Stimulated activated CD8-positive, alpha-beta memory T cell treated with anti-CD3 and anti-CD28 coated beads, Interleukin-12 subunit alpha, Interleukin-12 subunit beta, amount 100 ng/mL, for 4 hours (primary cell): Measurements from ENCODE around the gene EVI2A.
A peak's percentile ranks its signal among the peaks of the same experiment; 100 is the strongest.
"Not testable (repeated sequence)": the region's sequence is repeated elsewhere in the genome, so short reads cannot be mapped to it uniquely, and the experiment has no call there.

Experiments used
- DNase-seq: peaks from one replicate; pipeline ENCODE4 v3.0.0-alpha.2; 2020; ENCODE audit warnings: low read depth

EVI2A gene, protein sequence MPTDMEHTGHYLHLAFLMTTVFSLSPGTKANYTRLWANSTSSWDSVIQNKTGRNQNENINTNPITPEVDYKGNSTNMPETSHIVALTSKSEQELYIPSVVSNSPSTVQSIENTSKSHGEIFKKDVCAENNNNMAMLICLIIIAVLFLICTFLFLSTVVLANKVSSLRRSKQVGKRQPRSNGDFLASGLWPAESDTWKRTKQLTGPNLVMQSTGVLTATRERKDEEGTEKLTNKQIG

DNA sequence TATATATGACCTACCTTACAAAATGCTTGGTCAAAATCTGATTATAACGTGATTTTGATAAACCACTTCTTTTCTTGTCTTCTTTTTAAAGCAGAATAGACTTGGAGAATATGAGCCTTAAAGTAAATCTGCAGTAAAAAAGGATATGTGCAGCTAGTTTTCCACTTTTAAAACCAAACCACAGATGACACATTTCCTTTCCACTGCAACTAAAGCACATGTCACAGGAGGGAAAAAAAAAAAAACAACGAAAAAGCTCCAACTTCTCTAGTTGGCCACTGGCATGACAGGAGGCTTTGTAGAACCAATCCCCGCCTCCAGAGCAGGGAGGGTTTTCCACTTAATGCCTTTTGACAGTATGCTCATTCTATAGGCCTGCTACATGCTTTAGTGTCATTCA, at the start of gene EVI2A:
Gene EVI2A, minus strand, starts transcription at position 142 of the 400 bp plus-strand sequence. CDS start 2,609 bp downstream, outside the sequence.
- DNase-seq: peak; percentile 58

DNA sequence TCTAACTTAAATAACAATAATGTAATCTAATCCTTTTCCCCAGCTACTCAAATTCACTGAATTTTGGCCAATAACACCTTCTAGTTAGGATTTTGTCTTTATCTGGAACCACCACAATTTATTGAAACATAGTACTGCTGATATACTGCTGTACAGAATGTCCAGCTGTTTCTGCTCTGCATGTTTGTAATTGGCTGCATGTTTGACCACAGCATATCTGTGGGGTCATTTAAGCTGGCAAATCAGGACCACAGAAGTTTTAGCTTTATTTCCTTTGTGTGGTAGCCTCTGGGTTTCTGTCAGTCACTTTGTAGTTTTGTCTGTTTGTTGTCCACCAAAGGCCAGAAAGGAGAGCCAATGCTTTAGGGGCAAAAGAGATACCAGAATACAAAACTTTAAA, 47.8 kb upstream of the EVI2A start:
- no peak for DNase-seq

DNA sequence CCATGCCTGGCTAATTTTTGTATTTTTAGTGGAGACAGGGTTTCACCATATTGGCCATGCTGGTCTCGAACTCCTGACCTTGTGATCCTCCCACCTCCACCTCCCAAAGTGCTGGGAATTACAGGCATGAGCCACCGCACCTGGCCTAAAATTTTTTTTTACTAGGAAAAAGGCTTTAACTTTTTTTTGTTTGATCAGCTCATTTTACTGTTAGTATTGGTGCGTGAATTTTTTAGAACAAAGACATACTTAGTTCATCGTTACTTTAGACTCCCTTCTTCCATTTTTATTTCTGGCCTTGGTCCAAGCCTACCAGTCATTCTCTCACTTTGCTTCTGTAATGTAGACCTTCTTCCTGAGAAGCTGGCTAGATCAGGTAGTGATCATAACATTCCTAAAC, 44.7 kb upstream of the EVI2A start:
- no peak for DNase-seq

DNA sequence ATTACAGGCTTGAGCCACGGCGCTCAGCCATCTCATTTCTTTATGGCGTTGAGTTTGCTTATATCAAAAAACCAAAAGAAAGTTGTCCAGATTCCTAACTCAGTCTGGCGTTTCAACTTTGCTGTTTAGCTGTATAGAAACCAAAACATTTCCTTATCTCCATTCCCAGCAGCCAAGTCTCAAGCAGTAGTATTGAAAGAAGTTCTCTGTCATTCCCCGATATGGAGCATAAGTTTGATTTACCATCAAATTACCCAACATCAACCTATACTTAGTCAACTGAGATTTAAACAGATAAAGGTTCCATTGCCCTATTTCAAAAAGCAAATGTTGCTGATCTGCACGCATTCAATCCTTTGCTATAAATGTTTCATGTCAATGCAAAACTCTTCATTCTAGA, 42.6 kb upstream of the EVI2A start:
- no peak for DNase-seq

DNA sequence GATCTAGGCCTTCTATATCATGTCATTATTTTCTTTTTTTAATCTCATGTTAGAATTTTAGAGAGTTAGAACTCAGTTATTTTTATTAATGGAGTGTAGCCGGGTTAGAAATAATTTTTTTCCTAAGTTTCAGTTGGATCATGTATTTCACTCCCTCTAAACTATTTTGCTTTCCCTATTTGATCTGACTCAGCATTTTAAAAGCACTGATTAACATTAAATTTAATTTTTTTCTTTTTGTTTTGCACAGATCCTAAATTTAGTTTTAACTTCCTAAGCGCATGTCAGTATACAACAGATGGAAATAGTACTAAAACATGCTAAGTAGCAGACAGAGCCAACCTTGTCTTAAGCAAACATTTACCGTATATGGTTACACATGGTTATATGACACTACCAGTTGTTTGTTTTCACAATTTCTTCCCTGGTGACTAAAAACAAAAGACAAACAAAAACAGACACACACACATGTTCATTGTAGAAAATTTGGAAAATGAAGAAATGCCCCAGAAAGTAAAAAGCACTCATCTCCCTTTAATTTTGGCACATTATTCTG, 36.5 kb upstream of the EVI2A start:
- no peak for DNase-seq

DNA sequence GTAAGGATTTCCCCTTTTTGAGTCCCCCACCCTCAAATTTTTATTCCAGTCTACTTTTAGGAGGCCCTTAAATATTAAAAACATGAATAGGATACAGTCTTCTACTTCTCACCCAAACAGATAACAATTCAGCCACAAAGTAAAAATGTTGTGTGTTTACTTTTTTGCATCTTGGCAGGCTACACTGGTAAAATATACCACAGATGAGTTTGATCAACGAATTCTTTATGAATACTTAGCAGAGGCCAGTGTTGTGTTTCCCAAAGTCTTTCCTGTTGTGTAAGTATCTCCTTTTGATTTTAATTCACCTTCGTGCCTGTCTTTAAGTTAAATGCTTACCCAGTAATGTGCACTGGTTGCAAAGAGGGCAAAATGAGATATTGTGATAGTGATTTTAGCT, 35.7 kb upstream of the EVI2A start:
- no peak for DNase-seq

DNA sequence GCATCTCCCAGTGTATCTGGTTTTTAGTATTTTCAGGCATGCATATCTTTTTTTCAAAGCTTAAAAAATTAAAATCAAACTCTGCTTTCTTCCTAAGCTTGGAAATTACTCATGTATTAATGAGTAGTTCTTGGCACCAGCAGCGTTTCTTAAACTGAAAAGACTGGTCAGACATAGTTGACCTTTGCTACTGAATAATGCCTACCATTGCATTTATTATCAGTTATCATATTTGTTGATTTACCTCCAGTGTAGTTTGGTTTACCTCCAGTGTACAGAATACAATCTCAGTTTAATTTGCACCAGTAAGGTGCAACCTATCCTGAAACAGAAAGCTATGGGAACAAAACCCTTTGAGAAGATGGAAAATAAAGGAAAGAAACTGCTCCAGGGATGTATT, 34.5 kb upstream of the EVI2A start:
- no peak for DNase-seq

DNA sequence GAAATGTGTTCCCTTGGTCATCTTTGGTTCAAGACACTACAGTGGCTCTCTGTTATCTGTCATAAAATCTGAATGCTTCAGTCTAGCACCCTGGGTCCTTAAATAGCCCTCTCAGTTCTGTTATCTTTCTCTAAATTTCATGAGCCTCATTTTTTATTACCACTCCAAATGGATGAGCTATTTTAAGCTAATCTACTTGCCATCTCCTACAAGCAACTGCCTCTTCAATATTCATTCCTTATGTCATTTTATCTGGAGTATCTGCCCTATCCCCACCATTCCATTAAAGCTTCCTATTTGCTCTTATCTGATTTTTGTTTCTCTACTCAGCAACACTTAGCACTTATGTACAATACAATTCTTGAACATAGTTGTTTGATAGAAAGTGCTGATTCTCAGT, 28.0 kb upstream of the EVI2A start:
- DNase-seq: no peak

DNA sequence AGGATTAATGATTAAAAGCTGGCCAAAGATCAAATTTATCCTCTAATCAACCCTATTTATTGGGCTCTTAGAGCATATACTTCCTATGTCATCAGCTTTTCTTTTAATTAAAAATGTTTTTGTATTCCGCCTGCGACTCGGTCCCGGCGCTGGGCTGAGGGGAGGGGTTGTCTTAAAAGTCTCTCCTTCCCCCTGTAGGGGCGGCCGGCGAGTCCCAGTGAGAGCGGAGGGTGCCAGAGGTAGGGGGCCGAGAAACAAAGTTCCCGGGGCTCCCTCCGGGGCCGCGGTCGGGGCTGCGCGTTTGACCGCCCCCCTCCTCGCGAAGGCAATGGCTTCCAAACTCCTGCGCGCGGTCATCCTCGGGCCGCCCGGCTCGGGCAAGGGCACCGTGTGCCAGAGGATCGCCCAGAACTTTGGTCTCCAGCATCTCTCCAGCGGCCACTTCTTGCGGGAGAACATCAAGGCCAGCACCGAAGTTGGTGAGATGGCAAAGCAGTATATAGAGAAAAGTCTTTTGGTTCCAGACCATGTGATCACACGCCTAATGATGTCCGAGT, 23.8 kb upstream of the EVI2A start:
- not testable (repeated sequence) for DNase-seq

DNA sequence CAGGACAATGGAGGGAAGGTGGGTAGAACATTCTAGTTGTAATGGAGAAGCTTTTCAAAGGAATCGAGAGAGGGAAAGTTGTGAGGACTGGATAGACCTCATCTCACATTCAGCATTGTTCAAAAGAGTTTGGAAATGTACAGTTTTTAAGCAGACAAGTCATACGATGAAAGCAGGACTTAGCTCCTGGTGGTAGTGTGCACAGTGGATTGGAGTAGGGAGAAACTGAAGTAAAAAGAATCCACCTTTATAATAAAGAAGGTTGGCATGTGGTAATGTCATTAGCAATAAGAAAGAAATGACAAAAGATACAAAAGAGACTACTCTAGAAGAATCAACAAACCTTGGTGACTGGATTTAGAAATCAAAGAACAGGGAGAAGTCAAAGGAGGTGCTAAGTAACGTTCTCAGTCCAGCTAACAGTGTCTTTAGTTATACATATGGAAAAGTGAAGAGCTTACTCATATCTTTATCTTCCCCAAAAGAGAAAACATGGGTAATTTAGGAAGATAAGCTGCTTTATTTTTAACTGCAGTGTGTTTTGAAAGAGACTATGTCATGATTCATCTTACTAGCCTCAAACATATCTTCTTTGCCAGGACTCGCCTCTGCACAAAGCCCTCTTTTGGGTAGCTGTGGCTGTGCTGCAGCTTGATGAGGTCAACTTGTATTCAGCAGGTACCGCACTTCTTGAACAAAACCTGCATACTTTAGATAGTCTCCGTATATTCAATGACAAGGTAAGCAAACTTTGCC, 18.7 kb upstream of the EVI2A start:
- no peak for DNase-seq

DNA sequence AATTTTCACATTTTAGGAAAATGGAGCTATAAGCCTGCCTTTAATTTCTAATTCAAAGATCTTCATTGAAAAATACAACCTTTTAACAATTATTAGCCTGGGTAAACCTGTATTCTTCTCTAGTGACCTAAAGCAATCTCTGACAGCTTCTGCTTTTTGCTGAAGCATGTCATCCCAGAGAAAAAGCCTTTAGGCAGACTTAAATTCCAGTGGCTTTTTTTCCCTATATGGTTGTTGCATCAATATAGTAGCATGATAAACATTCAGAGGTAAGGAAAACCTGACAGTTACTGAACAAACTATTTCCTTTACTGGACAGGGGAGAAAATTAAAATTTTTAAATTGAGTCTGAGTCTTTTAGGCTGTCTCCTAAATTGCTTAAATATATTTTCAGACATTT, 7.8 kb upstream of the EVI2A start:
- no peak for DNase-seq

DNA sequence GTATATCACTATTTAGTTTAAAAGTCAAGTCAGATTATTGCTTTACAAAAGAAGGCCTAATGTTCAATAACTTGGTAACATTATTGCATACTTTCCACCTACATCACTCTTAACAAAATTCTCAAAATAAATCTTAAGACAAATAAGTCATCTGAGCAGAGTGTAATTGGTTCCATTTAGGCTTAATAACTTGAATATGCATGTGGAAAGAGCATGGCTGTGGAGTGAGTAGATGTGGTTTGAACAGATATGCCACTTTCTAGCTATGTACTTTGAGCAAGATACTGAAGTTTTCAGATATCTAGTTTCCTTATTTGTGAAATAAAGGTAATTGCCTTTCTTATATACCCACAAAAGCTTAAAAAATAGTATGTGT, 6.7 kb upstream of the EVI2A start:
- no peak for DNase-seq

DNA sequence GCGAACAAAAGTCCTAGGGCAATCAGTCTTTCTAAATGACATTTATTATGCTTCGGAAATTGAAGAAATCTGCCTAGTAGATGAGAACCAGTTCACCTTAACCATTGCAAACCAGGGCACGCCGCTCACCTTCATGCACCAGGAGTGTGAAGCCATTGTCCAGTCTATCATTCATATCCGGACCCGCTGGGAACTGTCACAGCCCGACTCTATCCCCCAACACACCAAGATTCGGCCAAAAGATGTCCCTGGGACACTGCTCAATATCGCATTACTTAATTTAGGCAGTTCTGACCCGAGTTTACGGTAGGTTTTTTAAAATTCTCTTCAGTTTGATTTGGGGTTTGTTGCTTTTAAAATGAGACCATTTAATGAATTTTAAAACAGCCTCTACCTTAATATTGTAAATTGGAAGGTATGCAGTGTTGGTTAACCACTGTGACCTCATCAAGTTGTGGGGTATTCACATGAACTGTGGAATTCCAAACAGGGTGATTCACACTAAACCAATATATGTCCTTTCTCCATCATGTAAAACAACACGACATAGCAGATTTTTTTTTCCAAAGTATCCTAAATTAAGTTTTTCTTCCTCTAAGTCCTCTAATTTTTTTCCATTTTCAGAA, 6.2 kb upstream of the EVI2A start:
- DNase-seq: no peak

DNA sequence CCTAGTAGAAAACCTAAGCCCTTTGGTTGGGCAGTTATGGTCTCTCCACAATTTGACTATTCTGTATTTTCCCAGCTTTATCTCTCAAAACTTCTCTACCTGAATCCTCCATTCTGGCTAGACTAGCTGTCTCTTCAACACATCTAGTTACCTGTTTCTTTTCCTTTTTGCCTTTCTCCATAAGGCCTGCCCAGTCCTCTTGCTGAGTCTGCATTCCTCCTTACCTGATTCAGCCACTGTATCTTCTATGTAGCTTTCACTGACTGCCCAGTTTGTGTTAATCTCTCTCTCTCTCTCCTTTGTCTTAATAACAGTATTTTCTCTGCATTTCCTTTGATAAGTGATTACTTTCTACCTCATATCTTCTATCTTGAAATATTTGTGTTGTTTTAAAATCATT, 2.1 kb upstream of the EVI2A start:
- DNase-seq: no peak

DNA sequence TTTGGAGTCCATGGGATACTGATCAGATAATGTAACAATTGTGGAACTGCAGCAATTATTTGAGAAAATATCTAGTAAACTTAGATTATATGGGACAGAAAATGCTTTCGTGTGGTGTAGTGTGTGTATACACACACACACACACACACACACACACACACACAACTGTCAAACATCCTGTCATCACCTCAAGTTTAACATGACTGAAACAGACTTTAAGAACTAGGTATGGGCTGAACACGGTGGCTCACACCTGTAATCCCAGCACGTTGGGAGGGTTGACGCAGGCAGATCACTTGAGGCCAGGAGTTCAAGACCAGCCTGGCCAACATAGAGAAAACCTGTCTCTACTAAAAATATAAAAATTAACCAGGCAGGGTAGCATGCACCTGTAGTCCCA, 544 bp upstream of the EVI2A start:
- no peak for DNase-seq

DNA sequence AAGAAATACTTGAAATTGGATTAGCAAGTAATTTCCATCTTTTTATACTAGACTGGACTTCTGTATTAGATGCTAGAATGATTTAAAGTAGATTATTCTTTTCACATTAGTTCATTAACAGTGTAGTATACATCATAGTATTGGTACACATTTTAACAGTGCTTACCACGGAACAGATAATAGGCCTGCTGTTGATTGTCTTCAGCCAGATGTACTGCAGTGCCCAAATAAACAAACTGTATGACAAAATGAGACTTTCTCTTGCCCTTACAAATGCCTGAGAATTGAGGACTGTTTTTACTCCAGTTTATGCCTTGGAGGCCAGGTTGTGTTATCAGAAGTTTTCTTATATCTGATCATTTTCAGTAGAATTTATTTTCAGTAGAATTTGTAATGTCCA, 631 bp downstream of the EVI2A start:
- DNase-seq: no peak

DNA sequence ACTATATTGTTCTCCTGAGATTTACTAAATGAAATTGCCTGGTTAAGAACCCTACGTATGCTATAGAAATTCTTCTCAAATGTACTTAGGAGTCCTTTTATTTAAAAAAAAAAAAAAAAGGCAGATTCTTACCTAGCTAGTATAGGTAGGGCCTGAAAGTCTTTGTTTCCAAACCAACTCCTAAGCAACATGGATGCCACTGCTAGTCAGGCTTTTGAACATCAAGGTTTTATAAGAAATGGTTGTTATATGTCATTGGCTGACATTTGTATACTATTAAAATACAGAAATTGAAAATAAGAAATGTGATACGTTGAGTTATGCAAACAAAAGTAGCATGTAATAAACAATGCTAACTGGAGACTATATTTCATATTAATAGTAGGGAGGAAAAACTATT, 1.2 kb downstream of the EVI2A start:
- DNase-seq: no peak

DNA sequence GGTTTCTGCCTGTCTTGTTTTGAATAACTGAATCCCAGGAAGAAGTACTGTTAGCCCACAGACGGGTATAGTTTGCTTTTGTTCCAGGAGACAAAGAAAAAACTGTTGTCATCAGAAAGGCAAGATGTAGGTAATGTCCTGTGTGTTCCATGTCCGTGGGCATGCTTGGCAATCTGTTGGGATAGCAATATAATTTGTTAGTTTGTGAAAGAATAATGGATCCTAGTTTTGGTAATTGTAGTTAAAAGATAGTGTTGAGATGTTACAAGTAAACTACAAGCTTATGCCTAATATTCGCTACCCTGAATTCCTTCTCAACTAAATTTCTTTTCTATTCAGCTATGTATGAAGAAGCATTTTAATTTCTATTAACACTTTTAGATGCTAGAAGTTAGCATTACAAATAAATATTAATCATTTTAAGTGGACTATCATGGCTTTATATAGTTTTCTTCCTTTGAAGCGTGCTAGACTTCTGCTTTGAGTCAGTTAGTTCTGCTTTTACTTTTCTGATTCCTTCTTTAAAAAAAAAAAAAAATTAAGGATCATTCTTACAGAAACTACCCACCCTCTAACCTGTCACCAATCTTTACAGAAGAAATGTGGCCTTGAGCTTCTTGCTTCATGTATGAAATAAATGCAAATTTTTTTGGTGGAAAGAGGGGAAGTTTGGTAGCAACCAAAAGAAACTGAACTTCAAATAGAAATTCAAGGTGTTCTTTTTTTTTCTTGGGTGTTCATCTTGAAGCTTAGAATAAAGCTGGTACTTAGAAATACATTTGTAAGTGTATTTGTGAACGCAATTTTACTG, 2.4 kb downstream of the EVI2A start:
- no peak for DNase-seq

DNA sequence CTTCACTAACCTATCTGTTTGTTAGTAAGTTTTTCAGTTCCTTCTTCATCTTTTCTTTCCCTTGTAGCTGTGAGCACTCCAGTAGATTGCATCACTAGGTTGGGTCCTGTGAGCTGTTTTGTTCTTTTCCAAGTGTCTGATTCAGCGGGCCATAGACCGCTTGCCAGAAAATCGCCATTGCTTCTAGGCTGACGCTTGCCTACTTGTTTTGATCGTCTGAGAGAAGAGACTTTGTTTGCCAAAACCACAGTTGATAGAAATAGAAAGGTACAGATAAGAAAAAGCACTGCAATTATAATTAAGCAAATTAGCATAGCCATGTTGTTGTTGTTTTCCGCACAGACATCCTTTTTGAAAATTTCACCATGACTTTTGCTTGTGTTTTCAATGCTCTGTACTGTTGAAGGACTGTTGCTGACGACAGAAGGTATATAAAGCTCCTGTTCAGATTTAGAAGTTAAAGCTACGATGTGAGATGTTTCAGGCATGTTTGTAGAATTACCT, 3.1 kb downstream of the EVI2A start:
- peak; percentile 15 for DNase-seq

DNA sequence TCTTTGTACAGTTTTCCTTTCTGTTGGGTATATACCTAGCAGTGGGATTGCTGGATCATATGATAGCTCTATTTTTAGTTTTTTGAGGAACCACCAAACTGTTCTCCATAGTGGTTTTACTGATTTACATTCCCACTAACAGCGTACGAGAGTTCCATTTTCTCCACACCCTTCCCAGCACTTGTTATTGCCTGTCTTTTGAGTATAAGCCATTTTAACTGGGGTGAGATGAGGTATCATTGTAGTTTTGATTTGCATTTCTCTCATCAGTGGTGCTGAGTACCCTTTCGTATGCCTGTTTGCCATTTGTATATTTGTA, 6.7 kb downstream of the EVI2A start:
- DNase-seq: no peak

DNA sequence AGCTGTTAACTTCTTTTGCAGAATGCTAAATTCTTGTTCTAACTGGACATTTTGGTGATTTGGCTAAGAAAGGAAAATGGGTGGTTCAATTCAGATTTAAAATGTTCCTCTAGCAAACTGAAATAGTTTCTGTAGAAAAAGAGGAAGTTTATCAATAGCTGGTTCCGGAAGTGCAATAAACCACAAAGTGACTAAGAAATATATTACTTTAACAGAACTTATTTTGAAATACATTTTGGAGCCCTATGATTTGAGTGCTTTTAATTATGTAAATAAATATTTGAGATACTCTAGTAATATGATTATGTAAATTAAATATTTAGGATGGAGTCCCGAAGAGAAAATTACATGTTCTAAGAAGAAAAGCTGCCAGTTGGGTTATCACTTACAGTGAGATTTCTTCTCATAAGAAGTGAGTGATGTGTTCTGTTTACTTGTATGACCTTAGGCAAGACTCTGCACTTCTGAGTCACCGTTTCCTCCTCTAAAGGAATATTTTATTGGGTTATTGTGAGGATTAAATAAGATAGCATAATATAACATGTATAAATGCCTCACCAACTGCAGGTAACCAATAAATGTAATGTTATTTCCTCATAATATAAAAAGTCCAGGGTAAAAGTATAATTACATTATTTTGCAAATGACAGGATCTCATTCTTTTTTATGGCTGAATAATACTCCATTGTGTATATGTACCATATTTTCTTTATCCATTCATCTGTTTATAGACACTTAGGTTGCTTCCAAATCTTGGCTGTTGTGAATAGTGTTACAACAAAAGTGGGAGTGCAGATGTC, 7.2 kb downstream of the EVI2A start, which contains the start of gene EVI2B:
Gene EVI2B, minus strand, starts transcription at position 73 of the 800 bp plus-strand sequence. CDS start 8,445 bp downstream, outside the sequence.
- no peak for DNase-seq
